Measurements from ENCODE around the gene RBM20.
A peak's percentile ranks its signal among the peaks of the same experiment; 100 is the strongest.
"Not testable (repeated sequence)": the region's sequence is repeated elsewhere in the genome, so short reads cannot be mapped to it uniquely, and the experiment has no call there.

Gene RBM20

GRCh38 chr10:110860576-110861241, 216.6 kb downstream of the RBM20 start:
- Mint-ChIP-seq H3K9me3 (no peaks in the 10 kb centered on the region), H3K27me3 (ENCODE audit: low read depth) (no peaks in the 10 kb centered on the region), H3K4me3 (peak overlapping the region; percentile 3), H3K27ac (peak overlapping the region; percentile 94), H3K4me1 (ENCODE audit: low read depth) (peaks cover 66% of the 10 kb centered on the region), H3K36me3 (ENCODE audit: low read depth) (peaks cover 11% of the 10 kb centered on the region)

DNA sequence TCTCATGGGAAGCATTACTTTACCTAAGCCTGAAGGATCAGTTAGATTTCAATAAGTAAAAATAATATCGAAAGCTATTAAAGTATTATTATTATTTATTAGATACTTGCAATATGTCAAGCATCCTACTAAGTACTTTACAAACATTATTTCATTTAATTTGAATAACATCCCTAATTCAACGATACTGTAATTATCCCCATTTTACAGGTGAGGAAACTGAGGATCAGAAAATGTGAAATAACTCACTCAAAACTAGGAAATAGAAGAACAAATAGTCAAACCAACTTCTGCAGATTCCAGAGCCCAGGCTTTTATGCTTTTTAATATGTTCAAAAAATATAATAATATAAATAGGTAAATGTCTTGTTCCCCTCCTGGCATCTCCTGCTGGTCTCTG, 217.3 kb downstream of the RBM20 start:
- Mint-ChIP-seq H3K27me3 (ENCODE audit: low read depth) (no peaks in the 10 kb centered on the region), H3K9me3 (no peaks in the 10 kb centered on the region), H3K27ac (peak overlapping the region; percentile 94), H3K4me1 (ENCODE audit: low read depth) (peaks cover 71% of the 10 kb centered on the region), H3K4me3 (no peak overlapping the region), H3K36me3 (ENCODE audit: low read depth) (peaks cover 9% of the 10 kb centered on the region)

GRCh38 chr10:110861930-110862649, 218.0 kb downstream of the RBM20 start:
- Mint-ChIP-seq H3K9me3 (no peaks in the 10 kb centered on the region), H3K27ac (peak overlapping the region; percentile 64), H3K4me1 (ENCODE audit: low read depth) (peaks cover 75% of the 10 kb centered on the region), H3K4me3 (no peak overlapping the region), H3K27me3 (ENCODE audit: low read depth) (no peaks in the 10 kb centered on the region), H3K36me3 (ENCODE audit: low read depth) (peaks cover 9% of the 10 kb centered on the region)

DNA sequence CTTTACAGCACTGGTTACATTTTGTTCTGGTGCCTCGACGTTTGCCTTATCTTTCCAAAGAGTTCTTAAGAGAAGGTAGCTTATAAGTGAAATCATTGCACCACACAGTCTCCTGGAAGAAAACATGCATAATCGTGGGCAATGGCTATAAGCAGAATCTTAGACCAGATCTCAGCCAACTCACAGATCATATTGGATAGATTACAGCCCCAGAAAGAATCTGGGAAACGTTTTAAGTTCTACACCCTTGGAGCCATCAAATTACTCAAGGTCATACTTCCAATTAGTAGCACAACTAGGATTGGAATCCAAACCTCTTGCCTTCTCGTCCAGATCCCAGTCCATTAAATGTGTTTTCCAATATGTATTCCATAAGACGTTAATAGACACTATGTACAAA, 218.8 kb downstream of the RBM20 start:
- Mint-ChIP-seq H3K9me3 (no peaks in the 10 kb centered on the region), H3K4me1 (ENCODE audit: low read depth) (peaks cover 75% of the 10 kb centered on the region), H3K27me3 (ENCODE audit: low read depth) (no peaks in the 10 kb centered on the region), H3K27ac (peak overlapping the region; percentile 95), H3K4me3 (no peak overlapping the region), H3K36me3 (ENCODE audit: low read depth) (peaks cover 7% of the 10 kb centered on the region)

GRCh38 chr10:110863361-110863760, 219.2 kb downstream of the RBM20 start:
- Mint-ChIP-seq H3K4me1 (ENCODE audit: low read depth) (peaks cover 75% of the 10 kb centered on the region), H3K36me3 (ENCODE audit: low read depth) (peaks cover 5% of the 10 kb centered on the region), H3K27ac (peak overlapping the region; percentile 95), H3K9me3 (no peaks in the 10 kb centered on the region), H3K4me3 (no peak overlapping the region), H3K27me3 (ENCODE audit: low read depth) (no peaks in the 10 kb centered on the region)

GRCh38 chr10:110863956-110864355, 219.8 kb downstream of the RBM20 start:
- no peaks in the 10 kb centered on the region for H3K27me3 Mint-ChIP-seq (ENCODE audit: low read depth)
- peak overlapping the region; percentile 95 for H3K27ac Mint-ChIP-seq
- peaks cover 78% of the 10 kb centered on the region for H3K4me1 Mint-ChIP-seq (ENCODE audit: low read depth)
- H3K4me3 Mint-ChIP-seq: no peak overlapping the region
- no peaks in the 10 kb centered on the region for H3K9me3 Mint-ChIP-seq
- H3K36me3 Mint-ChIP-seq (ENCODE audit: low read depth): peaks cover 2% of the 10 kb centered on the region

DNA sequence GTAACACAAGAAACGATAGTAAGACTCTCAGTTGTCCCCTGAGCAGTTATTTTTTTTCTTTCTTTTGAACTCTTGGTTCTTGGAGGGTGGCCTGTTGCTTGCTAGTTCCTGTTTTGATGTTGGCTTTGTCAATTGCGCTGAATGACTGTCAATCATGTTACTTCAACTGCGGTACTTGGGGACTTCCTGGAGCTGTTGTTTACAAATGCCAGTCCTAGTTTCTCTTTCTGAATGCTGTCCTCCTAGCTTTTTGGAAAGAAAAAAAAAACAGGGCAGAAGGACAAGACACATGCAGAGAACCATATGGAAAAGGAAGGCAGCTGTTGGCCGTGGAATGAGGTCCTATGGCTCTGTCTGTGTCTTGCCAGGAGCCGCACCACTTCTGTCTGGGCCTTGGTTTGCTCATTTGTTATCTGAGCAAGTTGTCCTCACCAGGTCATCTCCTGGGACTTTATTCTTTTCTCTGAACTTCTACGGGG, 220.6 kb downstream of the RBM20 start:
- Mint-ChIP-seq H3K27ac (peak overlapping the region; percentile 95), H3K27me3 (ENCODE audit: low read depth) (no peaks in the 10 kb centered on the region), H3K4me1 (ENCODE audit: low read depth) (peaks cover 82% of the 10 kb centered on the region), H3K4me3 (peak overlapping the region; percentile 77), H3K9me3 (no peaks in the 10 kb centered on the region), H3K36me3 (ENCODE audit: low read depth) (peaks cover 6% of the 10 kb centered on the region)

GRCh38 chr10:110865186-110865808, 221.2 kb downstream of the RBM20 start:
- Mint-ChIP-seq H3K27me3 (ENCODE audit: low read depth) (no peaks in the 10 kb centered on the region), H3K4me1 (ENCODE audit: low read depth) (peaks cover 82% of the 10 kb centered on the region), H3K36me3 (ENCODE audit: low read depth) (peaks cover 6% of the 10 kb centered on the region), H3K4me3 (peak overlapping the region; percentile 53), H3K9me3 (no peaks in the 10 kb centered on the region), H3K27ac (peak overlapping the region; percentile 95)

GRCh38 chr10:110865809-110866482, 221.8 kb downstream of the RBM20 start:
- peak overlapping the region; percentile 95 for H3K27ac Mint-ChIP-seq
- H3K27me3 Mint-ChIP-seq (ENCODE audit: low read depth): no peaks in the 10 kb centered on the region
- H3K4me1 Mint-ChIP-seq (ENCODE audit: low read depth): peaks cover 82% of the 10 kb centered on the region
- no peaks in the 10 kb centered on the region for H3K9me3 Mint-ChIP-seq
- peak overlapping the region; percentile 53 for H3K4me3 Mint-ChIP-seq
- peaks cover 6% of the 10 kb centered on the region for H3K36me3 Mint-ChIP-seq (ENCODE audit: low read depth)

DNA sequence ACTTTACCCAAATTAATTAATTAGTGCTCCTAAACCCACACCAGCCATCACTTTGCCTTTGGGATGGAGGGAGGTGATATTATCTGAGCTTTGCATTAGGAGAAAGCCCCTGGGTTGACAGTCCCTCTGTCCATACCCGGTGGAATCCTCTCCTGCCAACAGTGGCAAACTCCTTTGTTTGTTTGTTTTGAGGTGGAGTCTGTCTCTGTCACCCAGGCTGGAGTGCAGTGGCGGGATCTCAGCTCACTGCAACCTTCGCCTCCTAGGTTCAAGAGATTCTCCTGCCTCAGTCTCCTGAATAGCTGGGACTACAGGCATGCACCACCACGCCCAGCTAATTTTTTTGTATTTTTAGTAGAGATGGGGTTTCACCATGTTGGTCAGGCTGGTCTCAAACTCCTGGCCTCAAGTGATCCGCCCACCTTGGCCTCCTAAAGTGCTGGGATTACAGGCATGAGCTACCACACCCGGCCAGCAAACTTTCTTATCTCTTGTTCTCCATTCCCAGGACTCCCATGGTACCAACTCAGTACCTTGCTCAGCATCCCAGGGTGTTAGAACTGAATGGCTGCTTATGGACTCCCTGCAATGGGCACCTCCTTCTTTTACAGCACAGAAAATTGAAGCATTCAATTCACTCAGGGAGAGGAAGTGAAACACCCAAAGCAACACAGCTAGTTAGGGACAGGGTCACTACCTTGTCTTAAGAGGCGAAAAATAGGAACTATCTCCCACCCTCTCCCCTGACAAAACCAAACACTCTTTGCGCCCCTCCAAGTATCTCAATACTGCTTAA, 223.1 kb downstream of the RBM20 start:
- Mint-ChIP-seq H3K27ac (peak overlapping the region; percentile 94), H3K4me3 (peak overlapping the region; percentile 33), H3K4me1 (ENCODE audit: low read depth) (peaks cover 82% of the 10 kb centered on the region)
- not testable (repeated sequence) for H3K9me3 Mint-ChIP-seq; H3K27me3 Mint-ChIP-seq (ENCODE audit: low read depth); H3K36me3 Mint-ChIP-seq (ENCODE audit: low read depth)

DNA sequence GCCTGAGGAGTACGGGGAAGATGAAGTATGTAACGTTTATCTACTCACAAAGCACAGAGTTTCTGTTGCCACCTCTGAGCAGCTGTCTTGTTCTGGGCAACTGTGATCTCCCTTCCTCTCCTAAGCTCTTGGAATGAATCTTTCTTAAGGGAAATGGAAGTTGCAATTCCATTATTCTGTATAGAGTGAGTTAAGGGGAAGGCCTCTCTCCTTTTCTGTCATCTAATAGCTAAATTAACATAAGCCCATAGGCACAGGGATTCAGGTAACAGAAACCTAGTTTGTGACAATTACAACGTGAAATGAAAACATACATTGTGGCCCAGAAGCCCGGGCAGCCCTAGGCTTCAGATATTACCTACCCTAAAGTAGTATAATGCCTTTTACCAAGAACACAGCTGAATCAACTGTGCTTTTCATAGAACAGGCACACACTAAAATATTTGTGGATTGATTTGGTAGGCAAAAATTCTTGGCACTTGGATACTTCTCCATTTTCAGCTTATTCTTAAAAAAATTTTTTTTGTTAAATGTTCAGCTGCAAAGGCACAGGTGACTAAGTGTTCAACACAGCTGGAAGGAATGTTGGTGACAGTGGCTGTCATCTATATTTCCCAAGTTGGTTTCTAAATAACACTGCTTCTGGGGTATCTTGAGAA, 223.8 kb downstream of the RBM20 start:
- peaks cover 77% of the 10 kb centered on the region for H3K4me1 Mint-ChIP-seq (ENCODE audit: low read depth)
- H3K4me3 Mint-ChIP-seq: peak overlapping the region; percentile 79
- peaks cover 6% of the 10 kb centered on the region for H3K36me3 Mint-ChIP-seq (ENCODE audit: low read depth)
- H3K27me3 Mint-ChIP-seq (ENCODE audit: low read depth): no peaks in the 10 kb centered on the region
- H3K9me3 Mint-ChIP-seq: no peaks in the 10 kb centered on the region
- H3K27ac Mint-ChIP-seq: peak overlapping the region; percentile 94

GRCh38 chr10:110868981-110869380, 224.8 kb downstream of the RBM20 start:
- H3K27ac Mint-ChIP-seq: peak overlapping the region; percentile 94
- peaks cover 73% of the 10 kb centered on the region for H3K4me1 Mint-ChIP-seq (ENCODE audit: low read depth)
- peaks cover 7% of the 10 kb centered on the region for H3K36me3 Mint-ChIP-seq (ENCODE audit: low read depth)
- no peaks in the 10 kb centered on the region for H3K27me3 Mint-ChIP-seq (ENCODE audit: low read depth)
- no peaks in the 10 kb centered on the region for H3K9me3 Mint-ChIP-seq
- peak overlapping the region; percentile 79 for H3K4me3 Mint-ChIP-seq

DNA sequence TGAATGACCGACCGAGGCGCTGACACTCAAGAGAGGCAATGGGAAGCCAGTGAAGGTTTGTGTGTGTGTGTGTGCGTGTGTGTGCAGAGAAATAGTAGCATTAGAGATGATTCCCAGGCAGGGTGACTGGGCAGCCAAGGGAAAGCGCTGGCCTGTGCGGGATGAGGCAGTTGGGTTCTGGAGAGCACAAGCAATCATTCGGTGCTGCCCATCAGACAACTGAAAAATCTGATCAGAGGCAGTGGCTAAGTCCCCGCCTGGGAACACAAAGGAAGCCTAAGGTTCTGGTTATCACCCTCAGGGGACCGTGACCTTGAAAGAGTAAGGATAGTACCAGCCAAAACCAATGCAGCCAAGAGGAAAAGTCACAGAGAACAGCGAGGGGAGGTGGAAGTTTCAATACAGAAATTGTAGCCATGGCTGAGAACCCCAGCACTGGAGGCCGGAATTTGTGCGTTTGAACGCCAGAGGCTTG, 226.7 kb downstream of the RBM20 start:
- Mint-ChIP-seq H3K27ac (peak overlapping the region; percentile 94), H3K4me3 (peak overlapping the region; percentile 93), H3K27me3 (ENCODE audit: low read depth) (no peaks in the 10 kb centered on the region), H3K36me3 (ENCODE audit: low read depth) (peaks cover 10% of the 10 kb centered on the region), H3K9me3 (no peaks in the 10 kb centered on the region), H3K4me1 (ENCODE audit: low read depth) (peaks cover 65% of the 10 kb centered on the region)

Data from T-helper 1 cell treated with Interleukin-12 subunit alpha and Interleukin-12 subunit beta and Interleukin-4 antibody, amounts not matched to agents 30 μg/mL and 1 μg/mL, for 36 hours (primary cell).